ENCODE measurements around the gene BRAF. TPM values are rescaled to one million over a fixed set of nuclear protein-coding genes. Genes with fewer than 3 reads are reported as not detected.
A peak's percentile ranks its signal among the peaks of the same experiment; 100 is the strongest.
"Not testable (repeated sequence)": the region's sequence is repeated elsewhere in the genome, so short reads cannot be mapped to it uniquely, and the experiment has no call there.

The BRAF gene
- total RNA-seq, 8 experiments from 2014 or later: 19.4 to 43.5 (median 31.4) TPM

DNA sequence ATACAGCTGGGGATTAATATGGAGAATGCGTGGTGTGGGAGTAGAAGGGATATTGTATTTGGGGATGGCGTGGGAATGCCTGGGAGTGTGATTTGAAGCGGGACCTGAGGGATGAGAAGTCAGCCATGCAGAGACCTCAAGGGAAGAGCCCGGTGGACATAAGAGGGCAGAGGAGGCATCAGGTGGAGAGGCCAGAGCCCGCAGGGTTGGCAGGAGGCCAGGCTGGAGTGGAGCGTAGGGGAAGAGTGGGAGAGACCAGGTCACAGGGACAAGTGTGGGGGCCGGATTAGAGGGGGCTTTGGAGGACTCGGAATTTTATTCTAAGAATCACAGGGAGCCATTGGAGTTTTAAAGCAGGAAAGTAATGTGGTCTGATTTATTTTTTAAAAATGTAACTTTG is 226.3 kb downstream of the BRAF start:
- in situ Hi-C loops (cut with MboI; ENCODE audit: low pct_unique_long_range_greater_than_20kb in 2 of 9, low sequenced_read_pairs in 9 of 9, unreplicated experiment in 9 of 9): loop anchor here in 1 of 9 experiments (25.0 kb wide), 1 partner anchor 289 kb away; no protein-coding TSS in a partner anchor
- H3K27ac ChIP-seq: no peak overlapping the region
- 68 to 100% (median 86%) methylated on average over 1 to 7 of the region's 8 CpGs; no CpG with 5 or more reads in 3 of the 10 experiments for WGBS, 10 experiments
- no peak for ATAC-seq (replicated peaks in 6 of 8)
- H3K4me3 ChIP-seq: peak overlapping the region in 3 of 5 donors; percentile 60 to 65 (median 61)
- peaks cover 19 to 20% of the 10 kb centered on the region in 2 donors for H3K4me1 ChIP-seq (replicated peaks in 1 of 2)

DNA sequence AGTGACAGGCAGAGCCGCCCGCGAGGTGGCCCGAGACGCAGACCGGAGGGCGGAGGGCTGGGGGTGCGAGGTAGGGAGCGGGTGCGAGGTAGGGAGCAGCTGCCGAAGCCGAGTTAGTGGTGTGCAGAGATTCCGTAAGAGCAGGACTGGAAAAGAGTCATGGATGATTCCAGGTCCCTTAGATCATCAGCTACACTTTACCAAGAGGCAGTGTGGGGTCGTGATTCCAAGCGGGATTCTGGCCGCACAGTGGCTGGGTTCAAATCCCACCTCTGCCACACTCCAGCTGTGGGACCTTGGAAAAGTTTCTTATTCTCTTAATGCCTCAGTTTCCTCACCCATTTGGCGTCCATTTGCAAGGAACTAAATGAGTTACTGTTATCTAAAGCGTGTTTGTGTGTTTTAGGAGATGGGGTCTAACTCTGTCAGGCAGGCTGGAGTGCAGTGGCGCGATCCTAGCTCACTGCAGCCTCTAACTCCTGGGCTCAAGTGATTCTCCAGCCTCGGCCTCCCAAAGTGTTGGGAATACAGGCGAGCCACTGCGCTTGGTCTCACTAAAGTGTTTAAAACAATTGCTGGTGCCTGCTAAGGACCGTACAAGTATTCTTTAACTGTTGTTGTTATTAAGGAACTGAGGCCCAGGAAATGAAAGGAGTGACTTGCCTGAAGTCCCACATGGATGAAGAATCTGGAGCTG is 227.1 kb downstream of the BRAF start:
- ATAC-seq (replicated peaks in 6 of 8): no peak
- H3K4me3 ChIP-seq: peak overlapping the region; percentile 60 to 68 (median 61)
- WGBS, 10 experiments: 0 to 100% (median 62%) methylated on average over 1 to 7 of the region's 24 CpGs; no CpG with 5 or more reads in 2 of the 10 experiments
- peak overlapping the region; percentile 91 to 95 for H3K27ac ChIP-seq
- peaks cover 19 to 20% of the 10 kb centered on the region in 2 donors for H3K4me1 ChIP-seq (replicated peaks in 1 of 2)
- in situ Hi-C loops (cut with MboI; ENCODE audit: low pct_unique_long_range_greater_than_20kb in 2 of 9, low sequenced_read_pairs in 9 of 9, unreplicated experiment in 9 of 9): loop anchor here in 1 of 9 experiments (25.0 kb wide), 1 partner anchor 290 kb away; no protein-coding TSS in a partner anchor

DNA sequence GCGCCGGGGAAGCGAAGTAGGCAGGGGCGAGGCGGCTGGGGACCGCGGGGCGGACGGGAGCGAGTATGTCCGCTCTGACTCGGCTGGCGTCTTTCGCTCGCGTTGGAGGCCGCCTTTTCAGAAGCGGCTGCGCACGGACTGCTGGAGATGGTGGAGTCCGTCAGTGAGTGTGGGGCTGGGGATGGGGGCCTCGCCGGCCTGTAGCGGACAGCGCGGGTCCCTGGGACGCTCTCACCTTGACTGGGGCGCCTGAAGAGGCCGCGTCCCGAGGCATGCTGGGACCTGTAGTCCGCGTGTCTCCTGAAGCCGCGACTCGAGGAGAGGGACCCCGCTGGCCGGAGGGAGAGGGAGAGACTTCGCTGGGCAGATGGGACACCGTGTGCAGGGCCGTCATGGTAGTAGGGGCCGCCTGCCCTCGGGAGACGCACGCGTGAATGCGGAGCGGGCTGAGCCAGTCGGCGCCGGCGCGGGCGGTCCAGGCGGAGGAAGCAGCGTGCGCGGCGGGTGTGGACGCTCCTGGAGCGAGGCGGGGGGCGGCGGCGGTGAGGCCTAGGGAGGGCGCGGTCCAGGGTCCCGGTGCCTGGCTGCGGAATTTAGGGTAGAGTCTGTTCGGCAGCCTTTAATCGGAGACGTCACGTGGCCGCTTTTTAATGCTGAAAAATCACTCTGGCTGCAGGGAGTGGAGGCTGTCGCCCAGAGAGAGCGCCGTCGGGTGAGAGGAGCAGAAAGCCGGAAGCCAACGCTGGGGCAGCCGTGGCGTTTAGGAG is 227.9 kb downstream of the BRAF start, which contains the start of gene NDUFB2:
NDUFB2 (plus strand) TSS at position 29 of the 767 bp plus-strand sequence; CDS start at position 66, 37 bp downstream.
- Histone ChIP-seq H3K4me1 (replicated peaks in 1 of 2) (peaks cover 19 to 20% of the 10 kb centered on the region in 2 donors), H3K27ac (peak within 1 kb of the TSS; percentile 91 to 95), H3K4me3 (peak within 1 kb of the TSS; percentile 60 to 68 (median 61))
- in situ Hi-C loops (cut with MboI; ENCODE audit: low pct_unique_long_range_greater_than_20kb in 2 of 9, low sequenced_read_pairs in 9 of 9, unreplicated experiment in 9 of 9): loop anchor here in 1 of 9 experiments (25.0 kb wide), 1 partner anchor 290 kb away; no protein-coding TSS in a partner anchor
- peak; percentile 84 to 91 (median 90) for ATAC-seq (replicated peaks in 6 of 8)
- WGBS, 10 experiments: 0 to 4% (median 0%) methylated on average over 1 to 13 of the region's 82 CpGs; no CpG with 5 or more reads in 5 of the 10 experiments

DNA sequence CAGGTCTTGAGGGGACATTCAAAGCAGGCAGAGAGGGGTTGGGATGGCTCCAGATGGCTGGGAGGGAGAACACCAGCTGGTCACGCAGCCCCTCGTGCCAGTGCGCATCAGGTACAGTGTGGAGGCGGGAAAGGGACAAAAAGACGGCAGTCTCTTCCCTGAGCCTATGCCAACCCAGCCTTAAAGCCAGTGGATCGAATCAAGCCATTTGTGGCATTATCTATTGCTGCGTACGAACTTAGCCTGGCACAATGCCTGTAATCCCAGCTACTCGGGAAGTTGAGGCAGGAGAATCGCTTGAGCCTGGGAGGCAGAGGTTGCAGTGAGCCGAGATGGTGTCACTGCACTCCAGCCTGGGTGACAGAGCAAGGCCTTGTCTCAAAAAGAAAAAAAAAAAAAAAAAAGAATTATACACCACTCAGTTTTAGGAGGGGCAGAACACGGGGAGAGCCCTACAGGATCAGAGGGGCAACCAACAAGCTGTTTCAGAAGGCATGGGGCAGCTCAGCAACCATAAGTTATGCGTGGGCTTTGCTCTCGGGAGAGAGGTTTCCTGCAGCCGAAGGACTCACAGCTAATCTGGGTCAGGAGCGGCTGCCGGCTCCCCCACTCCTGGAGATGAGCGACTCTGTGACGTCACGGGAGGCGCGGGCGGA is 228.6 kb downstream of the BRAF start:
- Histone ChIP-seq H3K4me1 (replicated peaks in 1 of 2) (peaks cover 19 to 20% of the 10 kb centered on the region in 2 donors), H3K4me3 (peak overlapping the region; percentile 60 to 68 (median 61)), H3K27ac (peak overlapping the region; percentile 91 to 95)
- in situ Hi-C loops (cut with MboI; ENCODE audit: low pct_unique_long_range_greater_than_20kb in 2 of 9, low sequenced_read_pairs in 9 of 9, unreplicated experiment in 9 of 9): loop anchor here in 1 of 9 experiments (25.0 kb wide), 1 partner anchor 291 kb away; no protein-coding TSS in a partner anchor
- ATAC-seq (replicated peaks in 6 of 8): peak in 7 of 8 experiments; percentile 1 to 89 (median 83)
- 0 to 73% (median 43%) methylated on average over 1 to 18 of the region's 23 CpGs; no CpG with 5 or more reads in 1 of the 10 experiments for WGBS, 10 experiments

DNA sequence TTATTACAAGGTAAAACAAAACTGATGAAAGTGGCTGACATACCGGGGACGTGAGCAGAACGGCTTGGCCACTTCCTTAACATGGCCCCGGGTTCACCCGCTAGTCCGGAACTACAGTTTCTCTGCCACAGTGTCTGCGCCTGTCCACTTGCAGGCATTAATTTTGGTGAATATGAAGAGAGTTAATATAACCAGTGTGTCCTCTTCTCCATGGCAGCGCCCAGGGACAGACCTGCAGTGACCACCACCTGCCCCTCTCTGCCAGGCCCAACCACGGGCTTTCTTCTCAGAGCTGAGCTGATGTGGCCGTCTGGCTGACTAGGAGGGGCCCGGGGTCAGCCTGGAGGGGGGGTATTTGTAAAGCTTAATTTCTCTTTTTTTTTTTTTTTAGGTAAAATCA is 229.3 kb downstream of the BRAF start:
- Histone ChIP-seq H3K4me1 (replicated peaks in 1 of 2) (peaks cover 19 to 20% of the 10 kb centered on the region in 2 donors), H3K4me3 (no peak overlapping the region), H3K27ac (no peak overlapping the region)
- WGBS, 10 experiments: 81 to 100% (median 100%) methylated on average over 1 to 10 of the region's 11 CpGs
- ATAC-seq (replicated peaks in 6 of 8): no peak
- in situ Hi-C loops (cut with MboI; ENCODE audit: low pct_unique_long_range_greater_than_20kb in 2 of 9, low sequenced_read_pairs in 9 of 9, unreplicated experiment in 9 of 9): loop anchor here in 1 of 9 experiments (25.0 kb wide), 1 partner anchor 292 kb away; no protein-coding TSS in a partner anchor

DNA sequence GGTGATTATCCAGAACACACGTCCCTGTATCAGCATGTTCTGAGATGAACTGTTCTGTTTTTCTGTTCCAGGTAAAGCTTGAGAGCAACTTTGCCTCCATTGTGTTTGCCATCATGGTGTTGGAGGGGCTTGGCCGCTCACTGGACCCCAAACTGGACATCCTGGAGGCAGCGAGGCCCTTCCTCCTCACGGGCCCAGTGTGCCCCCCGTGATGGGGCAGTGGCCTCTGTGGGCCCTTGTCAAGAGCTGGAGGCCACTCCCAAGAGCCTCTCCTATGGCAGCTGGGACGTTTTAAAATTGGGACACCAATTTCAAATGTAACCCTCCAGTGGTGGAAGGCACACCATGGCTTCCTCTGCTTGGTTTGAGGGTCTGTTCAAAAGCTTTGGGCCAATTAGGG is 230.1 kb downstream of the BRAF start:
- H3K27ac ChIP-seq: no peak overlapping the region
- 0 to 85% (median 80%) methylated on average over 1 to 4 of the region's 6 CpGs; no CpG with 5 or more reads in 5 of the 10 experiments for WGBS, 10 experiments
- H3K4me3 ChIP-seq: no peak overlapping the region
- no peak for ATAC-seq (replicated peaks in 6 of 8)
- in situ Hi-C loops (cut with MboI; ENCODE audit: low pct_unique_long_range_greater_than_20kb in 2 of 9, low sequenced_read_pairs in 9 of 9, unreplicated experiment in 9 of 9): loop anchor here in 1 of 9 experiments (25.0 kb wide), 1 partner anchor 293 kb away; no protein-coding TSS in a partner anchor
- peaks cover 18 to 20% of the 10 kb centered on the region in 2 donors for H3K4me1 ChIP-seq (replicated peaks in 1 of 2)

DNA sequence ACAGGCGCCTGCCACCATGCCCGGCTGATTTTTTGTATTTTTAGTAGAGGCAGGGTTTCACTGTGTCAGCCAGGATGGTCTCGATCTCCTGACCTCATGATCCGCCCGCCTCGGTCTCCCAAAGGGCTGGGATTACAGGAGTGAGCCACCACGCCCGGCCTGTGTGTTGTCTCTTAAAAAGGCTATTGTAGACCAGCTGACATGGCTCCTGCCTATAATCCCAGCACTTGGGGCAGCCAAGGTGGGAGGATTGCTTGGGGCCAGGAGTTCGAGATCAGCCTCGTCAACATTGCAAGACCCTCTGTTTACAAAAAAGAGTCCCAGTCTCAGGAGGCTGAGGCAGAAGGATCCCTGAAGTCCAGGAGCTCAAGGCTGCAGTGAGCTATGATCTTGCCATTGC is 230.9 kb downstream of the BRAF start:
- not testable (repeated sequence) for H3K4me3 ChIP-seq; H3K27ac ChIP-seq; ATAC-seq (replicated peaks in 6 of 8)
- peaks cover 11 to 19% of the 10 kb centered on the region in 2 donors for H3K4me1 ChIP-seq (replicated peaks in 1 of 2)
- in situ Hi-C loops (cut with MboI; ENCODE audit: low pct_unique_long_range_greater_than_20kb in 2 of 9, low sequenced_read_pairs in 9 of 9, unreplicated experiment in 9 of 9): loop anchor here in 1 of 9 experiments (25.0 kb wide), 1 partner anchor 293 kb away; no protein-coding TSS in a partner anchor
- 86 to 100% (median 95%) methylated on average over 4 to 9 of the region's 10 CpGs; no CpG with 5 or more reads in 6 of the 10 experiments for WGBS, 10 experiments

DNA sequence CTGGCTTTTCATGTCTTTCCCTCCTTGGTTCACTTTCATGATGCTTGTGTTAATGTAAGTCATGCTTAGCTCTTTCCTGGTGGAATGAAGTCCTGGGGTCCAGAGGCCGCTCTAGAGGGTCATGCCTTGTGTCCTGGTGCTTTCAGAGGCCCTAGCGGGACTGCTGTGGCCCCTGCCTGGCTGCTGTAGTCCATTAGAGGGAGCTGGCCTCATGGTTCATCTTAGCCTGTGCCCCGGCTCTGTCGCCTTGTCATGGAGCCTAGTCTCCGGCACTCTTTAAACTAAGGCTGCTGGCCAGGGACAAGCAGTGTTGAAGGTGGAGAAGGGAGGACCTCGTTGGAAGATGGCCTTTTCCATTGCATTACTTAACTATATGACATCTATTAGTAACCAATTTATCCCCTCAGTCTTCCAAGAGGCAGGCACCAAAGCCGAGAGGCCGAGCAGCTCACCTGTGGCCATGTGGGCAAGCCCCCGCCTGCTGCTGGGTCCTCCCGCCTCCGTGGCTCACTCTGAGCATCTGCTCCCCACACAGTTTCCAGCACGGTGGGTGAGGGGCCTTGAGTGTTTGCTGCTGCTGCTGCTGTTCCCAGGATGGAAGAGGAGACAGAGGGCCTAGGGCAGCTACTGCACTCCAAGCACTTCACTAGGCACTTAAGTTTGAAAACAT is 233.2 kb downstream of the BRAF start:
- WGBS, 10 experiments: 40 to 100% (median 79%) methylated on average over 1 to 7 of the region's 12 CpGs; no CpG with 5 or more reads in 4 of the 10 experiments
- in situ Hi-C loops (cut with MboI; ENCODE audit: low pct_unique_long_range_greater_than_20kb in 2 of 9, low sequenced_read_pairs in 9 of 9, unreplicated experiment in 9 of 9): loop anchor here in 1 of 9 experiments (25.0 kb wide), 1 partner anchor 296 kb away; no protein-coding TSS in a partner anchor
- peaks cover 7% of the 10 kb centered on the region in 2 donors for H3K4me1 ChIP-seq (replicated peaks in 1 of 2)
- H3K4me3 ChIP-seq: no peak overlapping the region
- H3K27ac ChIP-seq: no peak overlapping the region
- ATAC-seq (replicated peaks in 6 of 8): no peak

DNA sequence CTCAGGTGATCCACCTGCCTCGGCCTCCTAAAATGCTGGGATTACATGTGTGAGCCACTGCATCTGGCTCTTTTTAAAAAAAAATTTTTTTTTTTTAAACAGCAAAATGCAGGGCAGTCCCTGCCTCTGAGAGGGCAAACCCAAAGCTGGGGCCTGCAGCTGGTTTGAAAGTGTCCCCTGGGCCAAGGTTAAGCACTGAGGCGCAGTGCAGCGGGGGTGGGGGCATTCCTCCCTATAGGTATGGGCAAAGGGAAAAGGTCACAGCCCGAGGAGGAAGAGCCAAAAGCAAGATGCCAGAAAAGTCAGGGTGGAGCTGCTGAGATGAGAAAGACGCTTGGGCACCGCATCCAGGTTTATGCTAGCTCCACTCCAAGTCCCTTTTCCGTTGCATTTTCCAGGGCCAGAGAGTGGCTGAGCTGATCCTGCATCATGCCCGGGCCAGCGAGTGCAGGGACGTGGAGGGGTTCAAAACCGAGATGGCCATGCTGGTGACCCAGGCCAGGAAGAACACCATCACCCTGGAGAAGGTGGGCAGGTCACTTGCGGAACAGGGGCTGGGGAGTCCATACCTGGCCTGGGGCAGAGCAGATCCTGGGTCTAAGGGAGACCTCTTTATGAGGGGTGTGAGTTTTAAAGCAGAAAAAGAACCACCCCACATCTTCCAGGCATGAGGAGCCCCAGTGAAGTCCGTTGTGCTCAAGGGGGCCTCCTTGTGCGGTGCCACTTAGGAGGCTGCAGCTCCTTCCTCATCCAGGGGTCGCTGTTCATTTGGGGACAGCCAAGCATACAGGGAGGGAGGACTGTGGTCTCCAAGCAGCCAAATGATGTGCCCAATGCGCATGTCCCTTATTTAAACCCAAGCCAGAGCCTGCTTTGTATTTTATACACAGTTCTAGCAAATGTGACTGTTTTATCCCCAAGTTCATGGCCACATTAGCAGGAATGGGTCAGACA is 235.3 kb downstream of the BRAF start:
- H3K27ac ChIP-seq: no peak overlapping the region
- 68 to 100% (median 96%) methylated on average over 1 to 12 of the region's 16 CpGs; no CpG with 5 or more reads in 2 of the 10 experiments for WGBS, 10 experiments
- ATAC-seq (replicated peaks in 6 of 8): no peak
- no peaks in the 10 kb centered on the region for H3K4me1 ChIP-seq (replicated peaks in 1 of 2)
- no peak overlapping the region for H3K4me3 ChIP-seq
- in situ Hi-C loops (cut with MboI; ENCODE audit: low pct_unique_long_range_greater_than_20kb in 2 of 9, low sequenced_read_pairs in 9 of 9, unreplicated experiment in 9 of 9): loop anchor here in 1 of 9 experiments (25.0 kb wide), 1 partner anchor 298 kb away; no protein-coding TSS in a partner anchor

DNA sequence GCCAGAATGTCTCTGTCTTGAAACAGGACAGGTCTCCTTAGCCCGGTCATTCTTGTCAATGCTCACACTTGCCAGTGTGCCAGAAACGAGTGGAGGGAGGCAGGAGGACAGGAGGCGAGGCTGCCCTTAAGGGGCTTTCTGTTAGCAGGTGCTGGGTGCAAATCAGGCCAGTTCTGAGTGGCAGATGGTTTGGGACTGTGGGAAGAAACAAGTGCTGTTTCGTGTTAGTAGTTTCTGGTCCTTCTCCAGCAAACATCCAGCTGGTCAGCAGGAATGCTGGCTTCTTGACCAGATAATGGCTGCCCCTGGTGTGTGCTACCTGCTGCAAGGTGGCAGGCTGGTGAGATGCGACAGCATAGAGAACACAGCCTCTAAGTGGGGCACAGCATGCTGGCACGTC is 236.4 kb downstream of the BRAF start:
- WGBS, 10 experiments: 50 to 100% (median 92%) methylated on average over 1 to 3 of the region's 6 CpGs; no CpG with 5 or more reads in 3 of the 10 experiments
- H3K4me3 ChIP-seq: no peak overlapping the region
- no peak overlapping the region for H3K27ac ChIP-seq
- in situ Hi-C loops (cut with MboI; ENCODE audit: low pct_unique_long_range_greater_than_20kb in 2 of 9, low sequenced_read_pairs in 9 of 9, unreplicated experiment in 9 of 9): loop anchor here in 1 of 9 experiments (25.0 kb wide), 1 partner anchor 299 kb away; no protein-coding TSS in a partner anchor
- no peak for ATAC-seq (replicated peaks in 6 of 8)
- H3K4me1 ChIP-seq (replicated peaks in 1 of 2): no peaks in the 10 kb centered on the region

DNA sequence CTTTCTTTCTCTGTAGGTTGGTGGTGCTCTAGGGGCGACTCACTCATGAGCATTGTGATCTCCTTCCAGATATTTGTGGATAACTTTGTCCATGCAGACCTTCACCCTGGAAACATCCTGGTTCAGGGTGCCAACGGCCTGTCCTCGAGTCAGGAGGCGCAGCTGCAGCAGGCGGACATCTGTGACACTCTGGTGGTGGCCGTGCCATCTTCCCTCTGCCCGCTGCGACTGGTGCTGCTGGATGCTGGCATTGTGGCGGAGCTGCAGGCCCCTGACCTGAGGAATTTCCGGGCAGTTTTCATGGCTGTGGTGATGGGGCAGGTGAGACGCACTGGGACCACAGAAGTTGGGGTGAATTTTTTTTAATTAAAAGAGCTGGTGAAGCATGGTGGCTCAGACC is 237.8 kb downstream of the BRAF start:
- no peak for ATAC-seq (replicated peaks in 6 of 8)
- Histone ChIP-seq H3K27ac (no peak overlapping the region), H3K4me3 (no peak overlapping the region), H3K4me1 (replicated peaks in 1 of 2) (no peaks in the 10 kb centered on the region)
- in situ Hi-C loops (cut with MboI; ENCODE audit: low pct_unique_long_range_greater_than_20kb in 2 of 9, low sequenced_read_pairs in 9 of 9, unreplicated experiment in 9 of 9): loop anchor here in 1 of 9 experiments (25.0 kb wide), 1 partner anchor 300 kb away; no protein-coding TSS in a partner anchor
- WGBS, 10 experiments: 60 to 100% (median 100%) methylated on average over 1 to 6 of the region's 11 CpGs; no CpG with 5 or more reads in 3 of the 10 experiments

Data from motor neuron (in vitro differentiated cells).